ENCODE measurements around the gene ADARB2.

DNA sequence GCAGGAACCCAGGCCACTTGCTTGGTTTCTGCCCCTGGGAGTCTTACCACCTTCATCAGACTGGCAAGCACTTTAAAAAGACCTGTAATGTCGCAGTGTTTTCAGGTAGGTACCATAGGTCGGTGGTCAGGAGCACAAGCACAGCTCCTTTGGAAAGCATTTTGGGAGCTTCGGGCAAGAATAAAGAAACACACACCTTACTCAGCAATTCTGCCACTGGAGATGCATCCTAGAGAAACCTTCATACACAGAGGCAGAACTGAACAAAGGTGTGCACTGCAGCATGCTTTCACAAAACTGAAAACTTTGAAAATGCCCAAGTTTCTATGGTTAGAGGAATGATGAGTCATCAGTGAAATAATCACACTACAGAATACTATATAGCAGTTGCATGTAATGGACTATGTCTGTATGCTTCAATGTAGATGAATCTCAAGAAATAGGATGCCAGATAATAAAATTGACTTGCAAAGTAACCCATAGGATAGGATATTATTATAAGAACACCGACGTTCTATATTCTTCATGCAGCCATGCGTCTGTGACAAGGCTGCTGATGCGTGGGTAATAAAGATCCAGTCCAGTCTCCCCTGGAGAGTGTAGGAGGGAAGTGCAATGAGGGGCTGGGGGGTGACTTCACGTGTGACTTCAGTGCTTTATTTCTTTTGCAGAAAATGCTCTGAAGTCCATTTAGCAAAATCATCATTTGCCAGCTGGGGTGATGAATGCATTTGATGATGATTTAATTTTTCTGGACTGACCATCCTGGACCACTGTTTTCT lies 371.6 kb downstream of the ADARB2 start:
- TF ChIP-seq POLR2A (IDR thresholded peaks at IDR 0.05) (no peak), EP300 (IDR thresholded peaks at IDR 0.05) (no peak)
- TF ChIP-seq, protein P1, sequence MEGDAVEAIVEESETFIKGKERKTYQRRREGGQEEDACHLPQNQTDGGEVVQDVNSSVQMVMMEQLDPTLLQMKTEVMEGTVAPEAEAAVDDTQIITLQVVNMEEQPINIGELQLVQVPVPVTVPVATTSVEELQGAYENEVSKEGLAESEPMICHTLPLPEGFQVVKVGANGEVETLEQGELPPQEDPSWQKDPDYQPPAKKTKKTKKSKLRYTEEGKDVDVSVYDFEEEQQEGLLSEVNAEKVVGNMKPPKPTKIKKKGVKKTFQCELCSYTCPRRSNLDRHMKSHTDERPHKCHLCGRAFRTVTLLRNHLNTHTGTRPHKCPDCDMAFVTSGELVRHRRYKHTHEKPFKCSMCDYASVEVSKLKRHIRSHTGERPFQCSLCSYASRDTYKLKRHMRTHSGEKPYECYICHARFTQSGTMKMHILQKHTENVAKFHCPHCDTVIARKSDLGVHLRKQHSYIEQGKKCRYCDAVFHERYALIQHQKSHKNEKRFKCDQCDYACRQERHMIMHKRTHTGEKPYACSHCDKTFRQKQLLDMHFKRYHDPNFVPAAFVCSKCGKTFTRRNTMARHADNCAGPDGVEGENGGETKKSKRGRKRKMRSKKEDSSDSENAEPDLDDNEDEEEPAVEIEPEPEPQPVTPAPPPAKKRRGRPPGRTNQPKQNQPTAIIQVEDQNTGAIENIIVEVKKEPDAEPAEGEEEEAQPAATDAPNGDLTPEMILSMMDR (IDR thresholded peaks at IDR 0.05), result no peak
